SK-N-SH treated with all-trans-retinoic acid at 6 μM for 48 hours (cell line): ENCODE measurements around the gene TCERG1.

ENCODE experiments used
- ARNTL ChIP-seq: fragments of 450-650 bp; formaldehyde crosslinking; IDR thresholded peaks from 2 replicates; pipeline ENCODE4 v1.5.0; 2020; ENCODE audit warnings: low read depth, mild to moderate bottlenecking, moderate library complexity, borderline replicate concordance
- ISL1 ChIP-seq: fragments of 250-450 bp; sonication (Bioruptor Pico); IDR thresholded peaks from 2 replicates; pipeline ENCODE4 v2.1.2; 2022; ENCODE audit warnings: mild to moderate bottlenecking, moderate library complexity
- PATZ1 ChIP-seq: fragments of 250-450 bp; sonication (Bioruptor Pico); IDR thresholded peaks from 2 replicates; pipeline ENCODE4 v1.8.0; 2020; ENCODE audit warnings: mild to moderate bottlenecking, moderate library complexity, borderline replicate concordance
- PPARA ChIP-seq: fragments of 250-450 bp; sonication (Bioruptor Pico); IDR thresholded peaks from 2 replicates; pipeline ENCODE4 v1.5.0; 2020; ENCODE audit warnings: mild to moderate bottlenecking, borderline replicate concordance
- SNAI2 ChIP-seq: fragments of 250-450 bp; sonication (Bioruptor Pico); IDR thresholded peaks from 2 replicates; pipeline ENCODE4 v1.5.0; 2020; ENCODE audit warnings: mild to moderate bottlenecking, moderate library complexity
- TOX ChIP-seq: fragments of 250-450 bp; sonication (Bioruptor Pico); IDR thresholded peaks from 2 replicates; pipeline ENCODE4 v1.8.0; 2021; ENCODE audit warnings: mild to moderate bottlenecking, moderate library complexity, borderline replicate concordance
- ZFP3 ChIP-seq: fragments of 250-450 bp; sonication (Bioruptor Pico); IDR thresholded peaks from 2 replicates; pipeline ENCODE4 v1.5.0; 2020; ENCODE audit warnings: mild to moderate bottlenecking, moderate library complexity
- ZNF8 ChIP-seq: fragments of 450-650 bp; formaldehyde crosslinking; IDR thresholded peaks from 2 replicates; pipeline ENCODE4 v1.5.0; 2020; ENCODE audit warnings: mild to moderate bottlenecking, moderate library complexity

GRCh38 chr5:146484714-146485391 lies 37.7 kb downstream of the TCERG1 start:
- TF ChIP-seq ISL1 (CRISPR knock-in tag) (no peak), PATZ1 (no peak), SNAI2 (CRISPR knock-in tag) (no peak), TOX (CRISPR knock-in tag) (no peak), ARNTL (CRISPR knock-in tag) (no peak), ZNF8 (no peak), PPARA (CRISPR knock-in tag) (no peak), ZFP3 (CRISPR knock-in tag) (no peak)
